ENCODE measurements around the gene PDE9A. TPM values are rescaled to one million over a fixed set of nuclear protein-coding genes. Genes with fewer than 3 reads are reported as not detected.

Gene PDE9A
- total RNA-seq, 1 experiment from 2014 or later: 10.1 TPM

DNA sequence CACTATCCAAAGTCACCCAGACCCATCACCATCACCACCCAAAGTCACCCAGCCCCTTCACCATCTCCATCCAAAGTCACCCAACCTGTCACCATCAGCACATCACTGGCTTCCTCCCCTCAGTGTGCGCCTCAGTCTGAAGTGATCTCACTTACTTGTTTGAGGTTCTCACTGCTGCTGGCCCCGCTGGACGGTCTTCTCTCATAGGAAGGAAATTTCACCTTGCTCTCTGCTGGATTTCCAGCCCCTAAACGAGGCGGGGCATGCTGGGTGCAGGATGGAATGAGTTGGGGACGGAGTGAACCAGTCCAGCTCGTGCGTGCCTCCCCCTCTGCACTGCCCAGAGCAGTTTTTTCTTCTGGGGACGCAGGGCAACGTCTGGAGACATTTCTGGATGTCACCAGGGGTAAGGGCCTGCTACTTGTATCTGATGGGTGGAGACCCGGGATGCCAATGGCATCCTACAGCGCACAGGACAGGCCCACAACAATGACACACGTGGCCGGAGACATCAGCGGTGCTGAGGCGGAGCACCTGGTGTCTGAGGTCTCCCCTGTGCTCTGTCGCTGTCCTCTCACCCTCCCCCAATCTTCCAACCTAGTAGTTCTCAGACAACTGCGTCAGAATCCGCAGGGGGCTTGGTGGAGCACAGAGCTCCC lies 38.6 kb downstream of the PDE9A start:
- no peak for DNase-seq (ENCODE audit: low read depth)
- in situ Hi-C loops (cut with HindIII; ENCODE audit: low pct_unique_long_range_greater_than_20kb, low sequenced_read_pairs): no loop called here

DNA sequence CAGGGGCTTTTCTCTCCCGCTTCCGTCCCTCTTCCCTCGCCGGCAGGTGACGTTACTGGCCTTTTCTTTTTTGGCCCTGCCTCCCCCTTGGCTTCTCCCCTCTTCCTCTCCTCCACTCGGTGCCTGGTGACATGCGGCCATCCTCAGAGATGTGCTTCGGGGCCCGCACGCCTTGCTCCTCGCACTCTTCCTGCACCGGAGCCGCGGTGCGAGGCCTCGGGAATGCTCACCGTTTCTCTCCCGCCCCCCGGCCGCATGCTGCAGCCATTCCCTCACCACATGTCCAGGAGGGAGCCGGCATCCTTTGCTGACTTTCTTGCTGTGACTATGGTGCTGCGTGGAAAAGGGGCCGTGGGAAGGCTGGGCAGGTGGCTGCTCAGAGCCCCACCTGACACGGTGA lies 39.3 kb downstream of the PDE9A start:
- in situ Hi-C loops (cut with HindIII; ENCODE audit: low pct_unique_long_range_greater_than_20kb, low sequenced_read_pairs): no loop called here
- no peak for DNase-seq (ENCODE audit: low read depth)

DNA sequence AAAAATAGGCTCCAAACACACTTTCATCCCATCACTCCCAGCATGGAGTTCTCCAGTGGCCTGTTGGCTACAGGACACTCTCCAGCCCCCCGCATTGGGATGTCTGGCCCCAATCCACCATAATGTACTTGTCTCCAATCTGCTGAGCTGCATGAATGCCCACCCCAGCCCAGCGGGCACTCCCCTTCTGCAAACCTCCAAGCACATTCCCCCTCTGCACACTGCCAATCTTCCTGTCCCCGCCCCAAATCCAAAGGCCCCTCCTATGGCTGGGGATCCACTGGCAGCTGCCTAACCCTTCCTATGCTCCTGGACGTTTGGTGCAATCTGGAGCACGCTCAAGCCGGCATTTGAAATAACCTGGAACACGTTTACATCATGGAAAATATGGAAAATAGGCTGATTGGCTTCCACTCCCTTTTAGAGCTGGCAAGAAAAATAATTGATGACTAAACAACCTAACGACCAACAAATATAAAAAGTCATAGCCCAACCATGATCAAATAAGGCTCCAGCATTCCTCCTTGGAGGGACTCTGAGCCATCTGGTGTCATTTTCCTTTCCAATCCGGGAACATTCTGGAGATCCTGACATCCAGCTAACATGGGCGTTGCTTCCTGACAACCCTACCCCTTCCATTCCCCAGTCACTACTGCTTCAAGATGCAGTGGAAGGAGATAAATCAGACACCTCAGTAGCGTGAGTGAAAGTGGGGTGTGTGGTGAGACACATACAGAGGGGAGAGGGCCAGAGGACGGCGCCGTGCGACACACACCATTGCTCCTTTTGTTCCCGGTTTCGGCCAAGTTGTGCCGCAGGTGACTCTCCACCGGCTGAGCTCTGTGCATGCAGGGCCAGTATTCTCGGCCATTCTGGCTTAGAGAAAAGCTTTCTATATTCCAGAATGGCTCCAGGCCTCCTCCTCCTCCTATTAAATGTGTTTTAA lies 41.6 kb downstream of the PDE9A start:
- in situ Hi-C loops (cut with HindIII; ENCODE audit: low pct_unique_long_range_greater_than_20kb, low sequenced_read_pairs): no loop called here
- no peak for DNase-seq (ENCODE audit: low read depth)

DNA sequence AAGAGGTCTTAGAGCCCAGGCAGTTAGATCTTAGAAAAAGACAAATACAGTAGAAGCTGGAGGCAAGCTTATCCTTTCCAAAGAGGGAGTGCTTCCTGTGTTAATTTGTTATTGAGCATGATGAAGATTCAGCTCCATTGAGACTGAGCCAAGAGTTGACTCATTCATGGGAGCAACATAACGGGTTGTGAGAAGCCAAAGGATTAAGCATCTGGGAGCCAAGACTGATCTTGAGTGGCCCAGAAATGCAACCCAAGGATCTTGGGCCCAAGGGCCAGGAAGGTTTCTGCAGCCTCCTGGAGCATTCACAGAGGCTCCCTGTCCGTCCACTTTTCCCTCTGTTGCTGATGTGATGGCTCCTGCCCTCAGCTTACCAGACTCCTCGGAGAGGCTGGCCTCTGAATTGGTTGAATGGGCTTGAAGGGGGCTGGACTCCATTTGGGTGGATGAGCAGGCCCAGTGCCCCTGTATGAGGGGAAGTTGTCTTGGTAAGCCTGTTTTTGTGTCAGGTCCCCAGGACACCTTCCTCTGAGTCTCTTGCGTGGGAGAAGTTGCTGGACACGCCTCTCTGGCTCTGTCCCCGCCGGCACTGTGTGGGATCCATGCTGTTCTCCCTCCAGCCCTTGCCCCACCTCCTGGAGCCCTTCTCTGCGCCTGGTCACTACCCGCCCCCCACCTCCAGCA lies 42.4 kb downstream of the PDE9A start:
- in situ Hi-C loops (cut with HindIII; ENCODE audit: low pct_unique_long_range_greater_than_20kb, low sequenced_read_pairs): no loop called here
- no peak for DNase-seq (ENCODE audit: low read depth)

- in situ Hi-C loops (cut with HindIII; ENCODE audit: low pct_unique_long_range_greater_than_20kb, low sequenced_read_pairs): no loop called here
- DNase-seq (ENCODE audit: low read depth): no peak
These were observed 43.1 kb downstream of the PDE9A start for GRCh38 chr21:42696501-42697040.

DNA sequence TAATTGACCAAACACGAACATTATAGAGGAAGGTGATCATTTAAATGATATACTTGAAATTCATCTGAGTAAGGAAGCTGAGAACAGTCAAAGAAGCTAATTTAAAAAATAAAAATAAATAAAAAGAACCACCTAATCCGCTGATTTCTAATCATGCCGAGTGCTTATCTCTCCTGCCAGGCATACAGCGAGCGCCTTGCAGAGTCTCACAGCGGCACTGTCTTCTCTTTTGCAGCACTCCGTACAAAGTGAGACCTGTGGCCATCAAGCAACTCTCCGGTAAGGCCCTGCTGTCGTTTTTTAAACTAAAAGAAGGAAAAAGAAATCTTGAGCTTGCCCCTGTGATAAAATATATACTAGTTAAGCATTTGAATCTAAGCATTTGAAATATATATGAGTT lies 45.3 kb downstream of the PDE9A start:
- no peak for DNase-seq (ENCODE audit: low read depth)
- in situ Hi-C loops (cut with HindIII; ENCODE audit: low pct_unique_long_range_greater_than_20kb, low sequenced_read_pairs): no loop called here

- in situ Hi-C loops (cut with HindIII; ENCODE audit: low pct_unique_long_range_greater_than_20kb, low sequenced_read_pairs): no loop called here
- no peak for DNase-seq (ENCODE audit: low read depth)
These were observed 45.8 kb downstream of the PDE9A start for GRCh38 chr21:42699196-42699595.

DNA sequence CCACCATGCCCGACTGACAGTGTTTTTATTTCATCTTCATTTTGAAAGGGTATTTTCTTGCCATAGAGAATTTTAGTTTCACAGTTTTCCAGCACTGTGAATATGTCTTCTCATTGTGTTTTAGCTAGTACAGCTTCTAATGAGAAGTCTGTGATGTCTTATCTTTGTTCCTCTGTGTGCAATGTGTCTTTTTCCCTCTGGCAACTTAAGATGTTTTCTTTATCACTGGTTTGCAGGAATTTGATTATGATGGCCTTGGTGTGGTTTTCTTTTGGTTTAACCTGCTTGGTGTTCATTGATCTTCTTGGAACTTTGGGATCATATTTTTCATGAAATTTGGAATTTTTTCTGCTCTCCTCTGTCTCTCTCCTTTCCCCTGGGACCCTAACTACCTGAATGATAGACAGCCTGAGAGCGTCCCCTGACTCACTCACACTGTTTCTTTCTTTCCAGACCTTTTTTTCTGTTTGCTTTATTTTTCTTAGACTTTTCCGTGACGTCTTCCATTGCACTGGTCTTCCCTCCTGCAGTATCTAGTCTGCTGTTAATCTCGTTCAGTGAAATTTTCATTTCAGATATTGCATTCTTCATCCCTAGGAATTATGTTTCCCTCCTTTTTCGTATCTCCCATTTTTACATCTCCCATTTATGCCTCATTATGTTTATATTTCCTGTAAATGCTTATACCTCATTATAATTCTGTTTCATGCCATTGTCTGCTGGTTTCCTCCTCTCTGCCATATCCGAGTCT lies 48.5 kb downstream of the PDE9A start:
- in situ Hi-C loops (cut with HindIII; ENCODE audit: low pct_unique_long_range_greater_than_20kb, low sequenced_read_pairs): no loop called here
- no peak for DNase-seq (ENCODE audit: low read depth)

DNA sequence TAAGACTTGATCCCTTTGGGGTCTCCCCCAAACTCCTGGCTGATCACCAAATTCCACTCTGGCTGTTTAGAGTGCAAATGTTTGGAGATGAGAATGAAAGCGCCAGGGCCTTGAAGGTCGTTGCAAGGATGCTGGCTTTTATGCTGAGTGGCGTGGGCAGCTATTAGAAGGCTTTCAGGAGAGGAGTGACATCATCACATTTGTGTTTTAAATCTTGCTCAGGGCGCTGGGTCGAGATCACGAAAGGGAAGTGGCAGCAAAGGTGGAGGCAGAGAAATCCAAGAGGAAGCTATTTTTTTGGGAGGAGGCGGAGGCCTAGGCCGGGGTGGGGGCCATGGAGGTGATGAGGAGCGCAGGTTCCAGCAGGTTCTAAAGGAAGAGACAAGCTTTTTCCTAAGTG lies 49.3 kb downstream of the PDE9A start:
- in situ Hi-C loops (cut with HindIII; ENCODE audit: low pct_unique_long_range_greater_than_20kb, low sequenced_read_pairs): no loop called here
- no peak for DNase-seq (ENCODE audit: low read depth)

GRCh38 chr21:42703136-42703908 lies 49.9 kb downstream of the PDE9A start:
- DNase-seq (ENCODE audit: low read depth): no peak
- in situ Hi-C loops (cut with HindIII; ENCODE audit: low pct_unique_long_range_greater_than_20kb, low sequenced_read_pairs): no loop called here

- in situ Hi-C loops (cut with HindIII; ENCODE audit: low pct_unique_long_range_greater_than_20kb, low sequenced_read_pairs): no loop called here
- no peak for DNase-seq (ENCODE audit: low read depth)
These were observed 50.5 kb downstream of the PDE9A start for GRCh38 chr21:42703965-42704364.

GRCh38 chr21:42704861-42705260 lies 51.4 kb downstream of the PDE9A start:
- in situ Hi-C loops (cut with HindIII; ENCODE audit: low pct_unique_long_range_greater_than_20kb, low sequenced_read_pairs): no loop called here

DNA sequence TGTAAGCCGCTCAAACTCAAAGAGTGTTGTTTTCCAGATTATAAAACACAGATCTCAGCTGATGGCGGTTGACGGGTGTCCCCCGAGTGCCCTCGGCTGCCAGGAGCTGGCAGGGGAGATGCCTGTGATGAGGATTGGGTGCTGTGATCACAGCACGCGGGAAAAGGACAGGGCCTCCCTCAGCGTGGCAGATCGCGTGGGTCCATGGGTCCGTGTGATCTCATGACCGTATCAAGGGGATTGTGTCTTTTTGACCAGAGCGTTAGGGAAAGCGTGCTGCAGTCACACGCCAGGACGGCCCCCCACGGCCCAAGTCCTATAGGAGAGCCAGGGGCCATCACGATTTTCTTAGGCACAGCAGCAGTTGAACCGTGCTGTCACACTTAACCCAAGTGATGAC lies 51.9 kb downstream of the PDE9A start:
- no peak for DNase-seq (ENCODE audit: low read depth)
- in situ Hi-C loops (cut with HindIII; ENCODE audit: low pct_unique_long_range_greater_than_20kb, low sequenced_read_pairs): no loop called here

More at GRCh38 chr21:42704861-42705260, 51.4 kb downstream of the PDE9A start:
- no peak for DNase-seq (ENCODE audit: low read depth)

DNA sequence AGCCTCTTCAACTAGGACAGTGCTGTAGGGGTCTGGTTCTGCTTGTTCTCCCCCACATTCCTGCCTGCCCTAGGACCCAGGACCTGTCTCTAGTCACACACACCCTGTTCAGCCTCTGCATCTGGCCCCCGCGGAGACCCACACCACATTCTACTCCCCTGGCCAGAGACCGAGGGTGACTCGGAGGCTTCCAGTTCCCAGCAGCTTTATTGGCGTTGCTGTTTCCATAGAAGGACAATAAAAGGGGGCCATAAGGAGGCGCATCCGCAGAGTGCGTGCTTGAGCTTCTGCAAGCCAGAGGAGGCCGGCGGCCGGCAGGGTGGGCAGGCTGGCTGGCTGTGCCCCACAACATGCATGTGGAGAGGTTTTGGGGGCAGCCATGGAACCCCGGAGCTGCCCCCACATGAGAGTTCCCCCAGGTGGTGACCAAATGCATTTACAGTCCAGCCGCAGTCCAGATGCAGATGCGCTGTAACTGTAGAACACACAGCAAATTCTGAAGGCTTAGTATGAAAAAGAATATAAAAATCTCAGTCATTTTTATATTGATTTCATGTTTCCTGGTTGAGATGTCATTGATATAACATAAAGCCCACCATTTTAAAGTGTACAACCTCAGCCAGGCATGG lies 52.4 kb downstream of the PDE9A start:
- no peak for DNase-seq (ENCODE audit: low read depth)
- in situ Hi-C loops (cut with HindIII; ENCODE audit: low pct_unique_long_range_greater_than_20kb, low sequenced_read_pairs): no loop called here

DNA sequence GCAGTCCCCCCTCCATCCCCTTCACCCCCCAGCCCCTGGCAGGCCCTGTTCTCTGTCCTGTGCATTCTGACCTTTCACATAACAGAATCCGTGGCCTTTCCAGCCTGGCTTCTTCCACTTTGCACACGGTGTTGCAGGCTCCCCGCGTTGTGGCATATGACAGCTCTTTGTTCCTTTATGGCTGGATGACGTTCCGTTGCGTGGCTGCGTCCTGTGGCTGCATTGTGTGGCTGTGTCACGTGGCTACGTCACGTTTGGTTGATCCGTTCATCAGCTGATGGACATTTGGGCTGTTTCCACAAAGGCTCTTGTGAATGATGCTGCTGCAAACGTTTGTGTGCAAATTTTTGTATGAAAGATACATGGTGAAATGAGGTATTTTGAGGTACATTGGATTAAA lies 53.3 kb downstream of the PDE9A start:
- in situ Hi-C loops (cut with HindIII; ENCODE audit: low pct_unique_long_range_greater_than_20kb, low sequenced_read_pairs): no loop called here
- no peak for DNase-seq (ENCODE audit: low read depth)

DNA sequence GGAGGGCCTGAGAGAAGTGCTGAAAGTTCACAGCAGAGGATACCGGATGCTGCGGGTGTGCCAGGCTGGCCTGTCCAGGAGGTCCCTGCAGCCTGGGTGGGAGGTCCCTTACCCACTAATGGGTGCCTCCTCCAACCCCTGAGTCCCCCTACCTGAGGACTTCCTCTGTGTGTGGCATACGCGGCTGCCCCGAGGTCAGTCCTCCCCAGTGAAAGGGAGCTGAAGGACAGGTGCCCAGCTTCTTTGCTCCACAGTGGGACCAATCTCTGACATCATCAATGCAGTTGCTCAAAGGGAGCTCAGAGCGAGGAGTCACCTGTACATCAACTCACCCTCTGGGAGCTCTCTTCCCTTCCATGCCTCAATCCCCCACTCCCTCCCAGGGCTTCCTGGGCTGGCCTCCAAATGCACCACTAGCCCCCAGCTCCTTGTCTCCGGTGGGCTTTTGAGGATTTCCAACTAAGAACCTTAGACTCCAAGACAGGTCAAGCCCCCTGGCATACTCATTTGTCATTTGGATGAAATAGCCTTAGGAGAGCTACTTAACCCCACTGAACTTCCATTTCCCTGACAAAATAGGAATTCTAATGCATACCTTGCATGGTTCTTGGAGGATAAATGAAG lies 53.9 kb downstream of the PDE9A start:
- DNase-seq (ENCODE audit: low read depth): no peak
- in situ Hi-C loops (cut with HindIII; ENCODE audit: low pct_unique_long_range_greater_than_20kb, low sequenced_read_pairs): no loop called here

- in situ Hi-C loops (cut with HindIII; ENCODE audit: low pct_unique_long_range_greater_than_20kb, low sequenced_read_pairs): no loop called here
- no peak for DNase-seq (ENCODE audit: low read depth)
These were observed 54.7 kb downstream of the PDE9A start for GRCh38 chr21:42708107-42708506.

Data from Caki2 (cell line).